ENCODE measurements around the gene ETV3.

- TF ChIP-seq CTCF (IDR thresholded peaks at IDR 0.05; ENCODE audit: low read depth, low read length): no peak
- no peak for TF ChIP-seq MAX (IDR thresholded peaks at IDR 0.05; ENCODE audit: low read depth, low read length)
- no peak for TF ChIP-seq POLR2A (IDR thresholded peaks at IDR 0.05; ENCODE audit: extremely low read depth, insufficient read length)
- no peak for TF ChIP-seq MYC (IDR thresholded peaks at IDR 0.05; ENCODE audit: low read depth, low read length)
Observed at GRCh38 chr1:157106813-157107189, 31.4 kb downstream of the ETV3 start.

All from NB4 (cell line).